ENCODE data around the gene ZNF648.
"Not testable (repeated sequence)": the region's sequence is repeated elsewhere in the genome, so short reads cannot be mapped to it uniquely, and the experiment has no call there.

The ZNF648 gene, protein sequence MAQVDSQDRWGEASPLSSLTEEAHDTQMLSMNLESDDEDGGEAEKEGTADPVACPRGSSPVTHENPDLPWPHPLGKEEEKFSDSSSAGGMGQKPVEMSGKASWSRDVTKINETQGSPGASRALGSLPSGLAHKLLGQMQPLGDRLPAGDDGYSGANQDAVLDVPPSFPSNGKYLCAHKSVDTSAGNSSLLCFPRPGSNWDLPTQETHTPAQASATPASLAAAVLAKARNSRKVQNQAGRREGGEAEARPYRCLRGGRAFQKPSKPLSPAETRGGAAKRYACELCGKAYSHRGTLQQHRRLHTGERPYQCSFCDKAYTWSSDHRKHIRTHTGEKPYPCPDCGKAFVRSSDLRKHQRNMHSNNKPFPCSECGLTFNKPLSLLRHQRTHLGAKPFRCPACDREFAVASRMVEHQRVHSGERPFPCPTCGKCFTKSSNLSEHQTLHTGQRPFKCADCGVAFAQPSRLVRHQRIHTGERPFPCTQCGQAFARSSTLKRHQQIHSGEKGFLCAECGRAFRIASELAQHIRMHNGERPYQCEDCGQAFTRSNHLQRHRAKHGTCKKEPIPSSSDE

DNA sequence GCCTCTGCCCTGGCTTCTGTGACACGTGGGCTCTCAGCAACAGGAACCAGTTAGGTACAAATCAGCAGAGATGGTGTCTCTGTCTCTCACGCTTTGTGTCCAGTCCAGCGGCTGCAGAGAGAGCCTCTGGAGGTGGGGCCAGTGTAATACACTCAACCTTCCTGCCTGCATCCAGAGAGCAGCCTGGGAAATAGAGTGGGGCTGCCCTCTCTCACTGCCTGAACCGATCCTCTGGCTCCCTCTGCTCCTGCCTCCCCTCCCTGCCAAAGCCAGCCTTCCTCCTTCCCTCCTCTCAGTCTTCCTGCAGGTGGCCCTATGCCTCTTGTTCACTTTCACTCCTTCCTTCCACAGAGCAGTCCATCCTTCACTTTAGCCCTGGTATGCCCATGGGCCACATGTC lies at the start of gene ZNF648:
ZNF648 (minus strand) TSS at position 119 of the 400 bp plus-strand sequence. CDS start 3,702 bp downstream, outside the sequence.
- DNase-seq, result no peak

DNA sequence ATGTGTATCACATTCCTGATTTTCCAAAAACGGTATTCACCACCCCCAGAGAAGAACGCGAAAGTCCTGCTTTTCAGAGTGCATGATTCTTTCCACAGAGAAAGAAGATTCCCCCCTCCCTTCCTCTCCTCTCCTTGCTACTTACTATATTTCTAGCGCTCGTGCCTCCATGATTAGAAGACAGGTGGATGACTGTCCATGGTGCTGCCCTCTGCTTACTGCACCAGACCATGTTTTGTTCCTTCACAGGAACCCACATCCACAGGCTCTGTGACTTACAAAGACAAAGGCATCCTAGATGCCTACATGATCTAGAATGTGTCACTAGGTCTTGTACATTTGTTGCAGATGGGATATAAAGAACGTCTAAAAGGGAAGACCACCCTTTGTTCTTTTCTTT lies 49.1 kb upstream of the ZNF648 start:
- DNase-seq, result peak; percentile 5

DNA sequence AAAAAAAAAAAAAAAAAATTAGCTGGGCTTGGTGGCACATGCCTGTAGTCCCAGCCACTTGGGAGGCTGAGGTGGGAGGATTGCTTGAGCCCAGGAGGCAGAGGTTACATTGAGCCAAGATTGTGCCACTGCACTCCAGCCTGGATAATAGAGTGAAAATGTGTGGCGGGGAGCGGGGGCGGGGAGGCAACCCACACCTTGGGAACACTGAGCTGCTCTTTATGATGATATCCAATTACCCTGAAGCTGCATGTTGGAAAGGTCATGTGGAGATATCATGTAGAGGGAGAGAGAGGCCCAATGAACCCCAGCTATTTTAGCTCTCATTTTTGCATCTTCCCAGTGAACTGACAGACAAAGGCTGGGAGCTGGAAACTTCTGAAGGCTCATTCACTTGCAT lies 48.3 kb upstream of the ZNF648 start:
- no peak for DNase-seq

DNA sequence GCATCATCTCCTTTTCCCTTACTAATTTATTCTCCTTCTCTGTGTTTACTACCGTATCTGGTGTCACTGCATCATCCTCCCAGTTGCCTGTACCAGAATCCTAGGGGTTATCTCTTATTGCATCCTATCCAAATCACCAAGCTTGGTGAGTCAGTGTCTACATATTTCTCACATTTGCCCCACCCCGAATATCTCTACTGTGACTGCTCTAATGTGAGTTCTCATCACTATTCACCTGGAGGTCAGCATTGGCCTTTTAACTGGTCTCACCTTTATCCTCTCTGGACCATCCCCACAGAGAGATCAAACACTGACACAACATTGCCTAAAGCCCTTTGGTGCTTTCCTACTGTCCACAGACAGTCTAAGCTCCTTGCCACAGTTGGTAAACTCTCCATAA lies 45.7 kb upstream of the ZNF648 start:
- no peak for DNase-seq

DNA sequence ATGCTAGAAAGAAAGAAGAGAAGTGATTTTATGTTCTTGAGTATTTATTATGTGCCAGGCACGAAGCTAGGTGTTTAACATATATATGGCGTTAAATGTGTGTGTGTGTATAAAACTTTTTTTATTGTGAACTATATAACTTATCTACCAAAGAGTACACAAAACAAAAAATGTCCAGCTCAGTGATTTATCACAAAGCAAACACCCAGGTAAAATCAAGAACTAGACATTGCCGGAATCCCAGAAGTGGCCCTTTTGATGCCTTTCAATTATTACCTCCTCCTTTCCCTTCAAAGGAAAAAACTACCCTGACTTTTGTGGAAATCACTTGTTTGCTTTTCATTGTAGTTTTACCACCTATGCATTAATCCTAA lies 40.5 kb upstream of the ZNF648 start:
- no peak for DNase-seq

DNA sequence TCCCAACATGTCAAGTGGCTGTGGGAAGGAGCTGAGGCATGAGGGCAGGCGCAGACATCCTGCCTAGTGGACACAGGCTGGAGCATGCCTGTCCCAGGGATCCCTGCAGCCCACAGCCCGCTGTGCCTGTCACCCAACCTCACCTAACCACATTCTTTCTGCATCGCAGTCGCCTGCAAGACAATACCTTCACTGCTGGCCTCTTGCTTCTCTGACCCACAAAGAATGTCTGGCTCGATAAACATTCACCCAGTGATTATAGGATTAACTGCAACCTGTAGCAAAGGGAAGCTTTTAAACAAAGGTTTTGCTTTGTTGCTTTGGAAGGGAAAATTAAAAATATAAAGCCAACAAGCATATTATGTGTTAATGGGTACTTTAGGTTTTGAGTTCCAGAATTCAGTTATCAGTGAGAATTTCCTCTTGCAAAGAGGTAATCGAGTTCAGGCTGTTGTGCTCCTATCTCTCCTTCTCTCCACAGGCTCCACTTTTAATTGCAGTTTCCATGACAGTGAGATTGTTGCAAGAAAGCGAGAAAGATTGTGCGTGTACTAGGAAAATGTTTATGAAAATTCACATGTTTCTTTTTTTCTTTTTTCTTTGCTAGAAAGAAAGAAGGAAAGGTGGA lies 40.0 kb upstream of the ZNF648 start:
- no peak for DNase-seq

DNA sequence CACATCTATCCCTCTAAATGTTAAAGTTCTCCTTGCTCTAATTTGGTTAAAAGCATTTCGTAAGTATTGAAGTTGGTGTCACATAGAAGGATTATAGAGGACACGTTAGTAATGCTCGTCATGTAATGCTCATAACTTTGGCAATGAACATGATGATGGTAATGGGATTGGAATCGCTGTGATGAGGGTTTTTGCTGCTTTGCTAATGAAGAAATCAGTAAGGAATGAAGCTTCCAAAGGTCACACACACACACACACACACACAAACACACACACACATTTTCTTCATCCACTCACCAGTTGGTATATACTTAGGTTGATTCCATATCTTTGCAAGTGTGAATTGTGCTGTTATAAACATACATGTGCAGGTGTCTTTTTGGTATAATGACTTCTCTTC lies 36.8 kb upstream of the ZNF648 start:
- no peak for DNase-seq

DNA sequence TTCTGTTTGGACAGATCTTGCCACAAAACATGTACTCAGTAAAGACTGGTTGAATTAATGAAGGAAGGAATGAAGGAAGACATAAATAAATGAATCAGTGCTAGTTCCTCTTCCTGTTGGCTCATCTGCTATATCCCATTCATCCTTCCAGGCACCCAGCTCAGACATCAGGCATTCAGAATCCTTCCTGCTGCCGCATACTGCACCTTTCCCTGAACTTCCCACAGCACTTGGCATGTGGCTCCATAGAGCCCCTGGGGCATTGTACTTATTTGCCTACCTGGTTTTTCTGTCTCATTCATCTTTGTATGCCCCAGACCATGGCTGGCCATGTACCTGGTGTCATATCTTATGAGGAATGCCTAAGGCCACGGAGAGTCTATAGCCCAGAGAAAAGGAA lies 34.4 kb upstream of the ZNF648 start:
- no peak for DNase-seq

DNA sequence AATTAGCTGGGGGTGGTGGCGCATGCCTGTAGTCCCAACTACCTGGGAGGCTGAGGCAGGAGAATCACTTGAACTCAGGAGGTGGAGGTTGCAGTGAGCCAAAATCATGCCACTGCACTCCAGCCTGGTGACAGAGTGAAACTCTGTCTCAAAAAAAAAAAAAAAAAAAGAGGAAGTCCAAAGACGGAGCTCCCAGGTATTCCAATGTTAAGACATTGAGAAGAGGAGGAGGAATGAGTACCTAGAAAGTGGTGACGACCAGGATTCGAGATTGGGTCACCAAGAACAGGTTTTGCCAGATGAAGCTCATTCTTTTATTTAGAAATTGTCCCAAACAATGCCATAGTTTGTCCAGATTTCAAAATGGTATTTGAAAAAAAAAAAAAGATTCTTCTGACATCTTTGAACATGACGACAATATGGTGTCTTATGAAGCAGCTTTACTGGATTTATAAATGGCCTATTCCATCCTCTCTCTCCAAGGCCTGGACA lies 33.0 kb upstream of the ZNF648 start:
- not testable (repeated sequence) for DNase-seq

DNA sequence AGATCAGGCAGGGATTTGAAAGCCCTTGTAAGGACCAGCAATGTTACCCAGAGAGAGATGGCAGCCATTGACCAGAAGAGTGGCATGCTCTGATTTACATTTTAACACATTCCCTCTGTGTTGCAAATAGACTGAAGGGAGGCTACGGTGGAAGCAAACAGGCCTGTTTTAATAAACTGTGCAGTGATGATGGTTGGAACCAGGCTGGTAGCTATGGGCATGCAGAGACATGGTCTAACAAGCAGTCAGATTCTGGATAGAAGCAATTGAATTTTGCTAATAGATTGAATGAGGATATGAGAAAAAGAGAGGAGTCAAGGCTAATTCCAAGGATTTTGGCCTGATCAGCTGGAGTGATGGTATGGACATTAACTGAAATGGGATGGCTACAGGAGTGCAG lies 32.3 kb upstream of the ZNF648 start:
- no peak for DNase-seq

DNA sequence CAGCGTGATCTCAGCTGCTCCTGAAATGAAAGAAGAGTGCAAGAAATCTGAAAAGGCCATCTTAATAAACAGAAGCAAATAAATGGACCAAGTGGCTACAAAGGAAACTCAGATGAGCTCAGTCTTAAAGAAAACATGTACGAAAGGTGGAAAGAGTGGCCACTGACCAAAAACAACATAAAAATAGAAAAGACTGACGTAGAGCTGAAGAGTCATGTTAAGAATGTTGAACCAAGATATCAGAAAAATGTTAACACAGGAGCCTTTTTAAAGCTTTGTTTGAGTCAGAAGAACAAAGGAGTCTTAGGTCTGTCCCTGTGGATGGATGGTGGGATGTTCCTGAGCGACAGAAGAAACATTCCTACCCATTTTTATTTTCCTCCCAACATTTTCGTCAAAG lies 30.8 kb upstream of the ZNF648 start:
- no peak for DNase-seq

DNA sequence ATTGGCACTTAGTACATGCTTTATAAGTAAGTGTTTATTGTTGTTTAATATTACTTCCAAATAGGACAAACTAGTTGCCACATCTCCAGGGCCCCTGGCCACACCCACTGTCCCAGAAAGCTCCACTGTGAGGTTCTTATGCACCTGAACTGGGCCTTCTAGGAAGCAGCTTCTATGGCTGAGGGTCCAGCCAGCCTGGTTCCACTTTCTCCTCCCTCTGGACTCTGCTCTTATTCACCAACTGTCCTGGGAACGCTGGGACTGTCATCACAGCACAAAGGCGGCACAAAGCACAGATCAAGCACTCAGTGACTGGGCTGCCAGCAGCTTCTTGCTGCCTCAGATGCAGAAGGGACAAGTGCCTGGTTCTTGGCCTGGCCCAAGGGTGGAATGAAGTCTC lies 29.6 kb upstream of the ZNF648 start:
- DNase-seq, result no peak

DNA sequence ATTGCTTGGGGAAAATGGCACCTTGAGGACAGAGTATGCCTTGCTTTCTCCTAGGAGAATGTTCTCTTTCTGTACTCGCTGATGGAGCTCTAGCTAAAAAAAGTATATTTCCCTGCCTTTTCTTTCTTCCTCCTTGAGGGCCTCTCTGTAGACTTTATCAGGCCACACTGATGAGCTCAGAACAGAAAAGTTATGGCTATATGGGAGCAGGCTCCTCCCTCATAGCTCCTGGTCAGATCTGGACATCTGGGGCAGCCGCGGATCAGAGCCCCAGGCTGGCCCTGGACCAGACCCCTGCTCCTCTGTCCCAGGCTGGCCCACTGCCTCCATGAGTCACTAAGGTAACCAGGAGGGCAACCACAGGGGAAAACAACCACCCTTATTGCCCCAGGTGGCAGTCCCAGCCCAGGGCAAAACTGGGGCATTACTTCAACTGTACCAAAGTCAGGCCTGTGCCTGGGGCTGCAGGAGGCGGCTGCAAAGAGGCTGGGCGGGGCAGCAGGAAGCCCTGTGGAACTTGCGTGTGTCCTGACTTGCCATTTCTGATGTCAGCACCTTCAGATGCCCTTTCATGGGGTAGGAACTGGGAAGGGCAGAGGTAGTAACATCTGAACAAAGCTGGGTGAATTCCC lies 26.3 kb upstream of the ZNF648 start:
- DNase-seq, result no peak

DNA sequence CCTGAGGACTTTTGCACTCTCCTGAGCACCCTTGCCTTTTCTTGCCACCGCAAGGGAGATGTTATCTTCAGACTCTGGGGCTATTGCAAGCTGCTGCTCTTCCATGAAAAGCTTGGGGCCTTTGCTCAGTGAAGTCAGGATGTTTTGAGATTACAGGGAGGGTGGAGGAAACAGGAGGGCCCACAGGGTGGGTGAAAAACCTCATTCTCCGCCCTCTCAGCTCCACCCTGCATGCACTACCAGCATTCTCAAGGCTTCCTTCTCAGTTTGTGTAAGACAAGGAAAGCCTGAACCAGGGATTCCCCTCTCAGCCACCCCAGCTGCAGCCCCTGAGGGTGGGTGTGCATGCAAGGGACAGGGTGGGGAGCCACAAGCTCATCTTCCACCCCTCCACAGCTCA lies 25.8 kb upstream of the ZNF648 start:
- no peak for DNase-seq

DNA sequence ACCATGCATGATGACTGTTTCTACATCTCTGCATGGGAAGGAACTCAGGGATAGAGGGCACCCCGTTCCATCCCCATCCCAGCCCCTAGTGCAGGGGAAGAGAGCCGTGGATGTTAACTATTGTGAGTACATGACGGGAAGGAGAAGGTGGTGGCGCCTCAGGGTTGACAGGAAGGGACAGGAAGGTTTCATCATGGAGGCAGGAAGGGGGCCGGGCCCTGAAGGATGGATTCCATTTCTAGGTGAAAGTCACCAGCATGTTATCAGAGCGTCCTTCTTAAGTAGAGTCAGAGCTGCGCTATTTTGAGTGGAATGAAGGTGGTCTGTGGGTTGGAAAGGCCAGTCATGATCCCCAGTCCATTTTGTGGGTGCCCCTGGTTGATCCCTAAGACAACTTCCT lies 25.1 kb upstream of the ZNF648 start:
- no peak for DNase-seq

DNA sequence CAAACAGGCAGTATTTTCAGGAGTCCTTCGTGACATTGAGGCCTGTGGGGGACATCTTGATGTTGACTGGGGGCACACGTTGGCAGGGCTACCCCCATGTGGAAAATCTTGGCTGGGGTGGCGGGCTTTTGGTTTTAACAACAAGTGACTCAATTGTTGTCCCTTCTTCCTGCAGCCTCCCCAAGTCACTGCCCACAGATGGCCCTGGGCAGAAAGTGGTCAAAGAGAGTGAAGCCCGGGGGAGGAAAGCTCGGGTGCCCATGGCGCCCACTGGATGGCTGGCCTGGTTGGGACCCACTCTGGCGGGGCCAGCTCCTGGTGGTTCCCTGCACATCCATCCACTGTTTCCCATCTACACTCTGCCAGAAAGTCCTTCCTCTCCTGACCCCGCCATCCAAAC lies 24.6 kb upstream of the ZNF648 start:
- DNase-seq, result no peak

DNA sequence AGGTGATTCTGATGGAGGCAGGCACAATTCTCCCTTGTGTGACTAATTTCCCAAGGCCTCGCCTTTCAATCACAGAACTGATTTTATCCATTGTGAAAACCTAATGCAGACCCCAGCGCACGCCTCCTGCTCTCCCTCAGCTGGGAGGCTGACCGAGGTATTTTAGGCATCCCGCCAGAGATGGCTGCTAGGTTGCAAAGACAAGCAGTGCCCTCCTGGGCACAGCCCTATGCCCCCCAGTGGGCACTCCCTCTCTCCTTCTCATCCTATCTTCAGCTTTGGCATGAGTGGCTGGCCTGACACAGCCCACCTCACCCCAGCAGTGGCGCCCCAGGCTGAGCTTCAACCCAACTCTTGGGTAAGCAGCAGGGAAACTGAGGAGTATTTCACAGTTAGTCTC lies 24.2 kb upstream of the ZNF648 start:
- DNase-seq, result no peak

DNA sequence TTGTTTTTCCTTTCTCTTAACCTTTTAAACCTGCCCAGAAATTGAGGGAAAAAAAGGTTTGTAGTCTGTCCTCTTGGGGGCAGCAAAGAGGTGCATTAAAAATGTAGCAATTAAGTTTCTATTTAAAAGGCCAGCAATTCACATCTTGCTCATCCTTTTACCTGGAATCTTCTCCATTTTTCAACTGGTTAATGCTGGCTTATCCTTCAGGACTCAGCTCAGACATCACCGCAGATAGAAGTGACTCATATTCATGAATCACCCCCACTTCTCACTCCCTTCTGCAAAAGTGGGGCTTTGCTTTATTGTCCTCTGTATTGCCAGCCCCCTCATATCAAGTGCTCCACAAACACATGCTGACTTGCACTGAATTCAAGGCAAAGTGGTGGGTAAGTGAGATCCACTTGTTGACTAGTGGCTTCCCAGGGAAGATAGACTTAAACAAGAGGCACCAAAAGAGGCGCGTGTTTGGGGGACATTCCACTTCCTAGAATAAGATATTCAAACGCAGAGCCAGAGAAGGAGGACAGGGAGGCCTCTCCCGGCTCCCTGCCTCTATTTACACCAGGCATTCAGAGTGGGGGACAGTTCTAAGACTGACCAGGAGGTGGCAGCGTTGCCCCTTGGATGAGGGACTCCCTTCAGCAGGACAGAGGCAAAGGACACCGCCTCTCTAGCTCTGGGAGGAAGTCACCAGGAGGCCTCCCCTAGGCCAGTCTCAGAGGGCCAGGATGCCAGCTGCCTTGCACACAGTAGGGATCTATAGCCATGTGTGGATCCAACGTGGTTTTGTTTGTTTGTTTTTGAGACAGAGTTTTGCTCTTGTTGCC lies 23.2 kb upstream of the ZNF648 start:
- DNase-seq, result peak; percentile 89

DNA sequence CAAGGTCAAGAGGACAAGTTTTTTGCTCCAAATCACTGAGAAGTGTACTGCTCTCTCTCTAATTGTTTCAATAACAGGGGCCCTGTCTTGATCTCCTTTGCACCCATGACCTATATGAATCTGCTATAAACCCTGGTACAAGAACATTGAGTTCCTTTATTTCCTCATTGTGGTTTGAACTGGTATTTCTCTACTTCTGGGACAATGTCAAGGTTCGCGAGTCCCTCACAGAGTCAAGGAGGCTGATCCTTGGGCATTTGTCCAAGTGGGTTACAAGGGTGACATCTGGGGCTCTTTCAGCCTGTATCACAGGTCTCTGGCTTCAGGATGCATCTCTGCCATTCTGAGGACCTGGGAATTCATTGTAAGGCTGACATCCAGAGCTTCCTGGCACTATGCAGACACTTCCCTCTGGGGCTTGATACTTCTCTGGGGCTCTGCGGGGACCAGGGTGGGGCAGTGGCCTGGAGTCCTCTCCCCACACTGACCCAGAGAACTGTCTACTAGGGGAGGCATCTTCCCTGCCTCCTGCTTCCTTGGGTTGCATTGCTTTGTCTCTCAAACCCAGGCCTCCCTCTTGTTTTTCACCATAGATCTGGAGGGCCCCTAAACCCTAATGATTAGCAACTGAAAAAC lies 22.5 kb upstream of the ZNF648 start:
- no peak for DNase-seq

DNA sequence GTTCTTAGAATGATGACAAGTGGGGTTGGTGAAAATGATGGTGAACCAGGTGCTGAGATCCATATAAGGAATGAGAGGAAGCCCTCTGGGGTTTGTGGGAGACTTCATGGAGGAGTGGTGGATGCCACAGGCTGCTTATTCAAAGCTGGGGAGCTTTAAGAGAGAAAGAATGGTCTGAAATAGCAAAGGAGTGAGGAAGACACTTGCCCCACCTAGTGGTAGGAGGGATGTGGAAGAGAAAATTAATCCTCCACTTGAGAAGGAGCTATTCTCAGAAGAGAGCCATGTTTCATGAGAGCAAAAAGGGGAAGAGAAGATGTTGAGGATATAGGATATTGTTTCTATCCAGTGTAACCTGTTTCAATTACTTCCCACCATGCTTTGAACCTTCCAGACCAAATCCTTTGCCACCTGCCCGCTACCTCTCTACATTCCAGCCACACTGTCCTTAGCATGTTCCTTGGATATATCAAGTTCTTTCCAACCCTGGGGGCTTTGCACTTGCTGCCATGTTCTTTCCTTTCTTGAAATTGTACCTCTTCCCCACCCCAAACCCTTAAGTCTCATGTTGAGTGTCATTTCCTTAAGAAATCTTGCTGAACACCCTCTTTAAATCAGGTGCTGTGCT lies 19.6 kb upstream of the ZNF648 start:
- peak; percentile 52 for DNase-seq

DNA sequence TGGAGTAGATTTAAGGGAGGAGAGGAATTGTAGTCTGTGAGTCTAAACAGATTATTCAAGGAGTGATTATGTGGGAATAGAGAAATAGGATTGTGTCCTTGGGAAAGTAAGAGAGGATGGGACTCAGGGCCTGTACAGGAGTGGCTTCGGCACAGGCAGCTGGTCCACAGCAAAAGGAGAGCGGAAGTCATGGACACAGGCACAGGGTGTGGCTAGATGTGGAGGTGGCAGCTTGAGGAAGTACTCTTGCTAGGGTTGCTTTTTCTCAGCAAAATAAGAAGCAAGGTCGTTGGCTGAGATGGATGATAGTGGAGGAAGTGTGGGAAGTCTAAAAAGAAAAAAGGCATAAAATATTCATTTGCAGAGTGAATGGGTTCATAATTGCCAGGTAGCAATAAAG lies 18.5 kb upstream of the ZNF648 start:
- no peak for DNase-seq

DNA sequence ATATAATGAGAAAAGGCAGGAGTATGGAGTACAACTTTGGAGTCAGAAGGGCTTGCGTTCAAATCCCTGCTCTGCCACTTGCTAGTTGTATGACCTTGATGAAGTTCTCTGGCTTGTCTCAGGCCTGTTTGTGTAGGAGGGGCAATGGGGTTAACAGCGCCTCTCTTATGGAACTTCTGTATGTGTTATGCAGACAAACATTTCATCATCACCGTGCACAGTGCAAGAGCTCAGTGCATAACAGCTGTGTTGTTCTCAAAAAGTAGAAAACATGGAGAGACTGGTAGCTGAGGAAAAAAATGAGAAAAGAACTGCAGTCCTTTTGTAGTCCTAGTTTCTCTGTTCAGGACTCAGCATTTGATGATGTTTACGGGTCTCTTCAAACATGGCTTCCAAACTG lies 10.4 kb upstream of the ZNF648 start:
- DNase-seq, result no peak

Measured in midbrain (tissue), 1 donor.